Gastrocnemius medialis (tissue), 4 donors: Measurements from ENCODE around the gene ST7L. TPM values are rescaled to one million over a fixed set of nuclear protein-coding genes. Genes with fewer than 3 reads are reported as not detected.

Experiments
- ATAC-seq, 2 donors: fragments of 150-250 bp; one replicate each; pipeline ENCODE4 v1.9.1; 2016
- DNase-seq, 2 donors: peaks; one replicate each; pipeline ENCODE4 v3.0.0-alpha.2; 2019
- H3K27ac ChIP-seq, 4 donors: fragments of 200-600 bp; sonication (generic); 1 replicate in 1 of 4; 2 replicates in 3 of 4; pipeline ENCODE4 v1.5.1; 2016 to 2018; ENCODE audit warnings: mild to moderate bottlenecking in 2 of 4, moderate library complexity in 1 of 4
- H3K27me3 ChIP-seq, 3 donors: fragments of 200-600 bp; sonication (generic) in 2 of 3; 1 replicate in 1 of 3; 2 replicates in 2 of 3; pipeline versions ENCODE4 v1.5.1 to v1.6.0; 2016 to 2019; ENCODE audit warnings: mild to moderate bottlenecking in 1 of 3, moderate library complexity in 1 of 3
- H3K36me3 ChIP-seq, 2 donors: fragments of 200-600 bp; sonication (generic) in 1 of 2; one replicate each; pipeline ENCODE4 v1.5.1; 2017 to 2018
- H3K4me1 ChIP-seq, 2 donors: fragments of 200-600 bp; sonication (generic) in 1 of 2; one replicate each; pipeline ENCODE4 v1.5.1; 2016 to 2017; ENCODE audit warnings: mild to moderate bottlenecking in 2 of 2
- H3K4me3 ChIP-seq, 4 donors: fragments of 200-600 bp; sonication (generic) in 3 of 4; 1 replicate in 1 of 4; 2 replicates in 3 of 4; pipeline ENCODE4 v1.5.1; 2016 to 2019; ENCODE audit warnings: mild to moderate bottlenecking in 2 of 4
- H3K9me3 ChIP-seq, 3 donors: fragments of 200-600 bp; sonication (generic) in 2 of 3; 1 replicate in 1 of 3; 2 replicates in 2 of 3; pipeline ENCODE4 v1.5.1; 2016 to 2019
- POLR2A ChIP-seq, 2 donors: fragments of 450-650 bp; IDR thresholded peaks; one replicate each; pipeline ENCODE4 v1.6.1; 2017; ENCODE audit warnings: antibody characterized with exemption in 2 of 2, mild to moderate bottlenecking in 2 of 2, moderate library complexity in 2 of 2
- in situ Hi-C, 4 donors: fragments of 200-750 bp; cut with MboI; loops; one replicate each; pipeline versions ENCODE4 v1.15.0 to v1.8.0; 2017; ENCODE audit warnings: low sequenced_read_pairs in 4 of 4
- intact Hi-C: fragments of 100-400 bp; cut with DNase I; formaldehyde crosslinking; loops from one replicate; pipeline ENCODE4 v1.15.1; 2023; ENCODE audit warnings: low total_unique reads
- total RNA-seq, 4 donors: library from RNA; depleted of rRNA; stranded (reverse); fragments of >200 nt; gene quantifications; one replicate each; pipeline versions ENCODE4 v1.1.0 to v1.2.3, GENCODE V29; 2016
- TF ChIP-seq, protein P1 (sequence below), 5 experiments: fragments of 450-650 bp in 3 of 5; fragments of 200-600 bp in 2 of 5; sonication (generic) in 2 of 5; IDR thresholded peaks in 4 of 5; conservative IDR thresholded peaks in 1 of 5; 1 replicate in 4 of 5; 2 replicates in 1 of 5; pipeline ENCODE4 v1.5.1; 2016 to 2019; ENCODE audit warnings: antibody characterized with exemption in 5 of 5, mild to moderate bottlenecking in 3 of 5, moderate library complexity in 3 of 5

The ST7L gene
- total RNA-seq, 4 donors from 2014 or later, result 9.6 to 16.7 (median 15.0) TPM

DNA sequence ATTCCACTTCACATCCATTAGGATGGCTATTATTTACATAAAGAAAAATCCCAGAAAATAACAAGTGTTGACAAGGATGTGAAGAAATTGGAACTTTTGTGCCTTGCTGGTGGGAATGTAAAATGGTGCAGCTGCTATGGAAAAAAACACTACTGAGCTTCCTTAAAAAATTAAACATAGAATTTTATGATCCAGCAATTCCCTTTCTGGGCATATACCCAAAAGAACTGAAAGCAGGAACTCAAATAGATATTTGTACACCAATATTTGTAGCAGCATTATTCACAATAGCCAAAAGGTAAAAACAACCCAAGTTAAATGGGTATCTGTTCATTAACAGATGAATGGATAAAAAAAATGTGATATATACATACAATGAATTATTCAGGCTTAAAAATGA is 64.5 kb downstream of the ST7L start:
- Histone ChIP-seq H3K9me3 (no peaks in the 10 kb centered on the region), H3K27me3 (no peaks in the 10 kb centered on the region), H3K4me1 (peaks cover 0 to 4% of the 10 kb centered on the region in 2 donors), H3K4me3 (no peak overlapping the region), H3K27ac (no peak overlapping the region), H3K36me3 (peaks cover 3 to 13% of the 10 kb centered on the region in 2 donors)
- in situ Hi-C loops, result no loop called here
- DNase-seq (no peak), ATAC-seq (no peak)
- intact Hi-C loops, result no loop called here
- TF ChIP-seq, protein P1, sequence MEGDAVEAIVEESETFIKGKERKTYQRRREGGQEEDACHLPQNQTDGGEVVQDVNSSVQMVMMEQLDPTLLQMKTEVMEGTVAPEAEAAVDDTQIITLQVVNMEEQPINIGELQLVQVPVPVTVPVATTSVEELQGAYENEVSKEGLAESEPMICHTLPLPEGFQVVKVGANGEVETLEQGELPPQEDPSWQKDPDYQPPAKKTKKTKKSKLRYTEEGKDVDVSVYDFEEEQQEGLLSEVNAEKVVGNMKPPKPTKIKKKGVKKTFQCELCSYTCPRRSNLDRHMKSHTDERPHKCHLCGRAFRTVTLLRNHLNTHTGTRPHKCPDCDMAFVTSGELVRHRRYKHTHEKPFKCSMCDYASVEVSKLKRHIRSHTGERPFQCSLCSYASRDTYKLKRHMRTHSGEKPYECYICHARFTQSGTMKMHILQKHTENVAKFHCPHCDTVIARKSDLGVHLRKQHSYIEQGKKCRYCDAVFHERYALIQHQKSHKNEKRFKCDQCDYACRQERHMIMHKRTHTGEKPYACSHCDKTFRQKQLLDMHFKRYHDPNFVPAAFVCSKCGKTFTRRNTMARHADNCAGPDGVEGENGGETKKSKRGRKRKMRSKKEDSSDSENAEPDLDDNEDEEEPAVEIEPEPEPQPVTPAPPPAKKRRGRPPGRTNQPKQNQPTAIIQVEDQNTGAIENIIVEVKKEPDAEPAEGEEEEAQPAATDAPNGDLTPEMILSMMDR (IDR thresholded peaks at IDR 0.05 in 4 of 5, conservative IDR thresholded peaks at IDR 0.05 in 1 of 5), result no peak
- no peak for TF ChIP-seq POLR2A (IDR thresholded peaks at IDR 0.05)

DNA sequence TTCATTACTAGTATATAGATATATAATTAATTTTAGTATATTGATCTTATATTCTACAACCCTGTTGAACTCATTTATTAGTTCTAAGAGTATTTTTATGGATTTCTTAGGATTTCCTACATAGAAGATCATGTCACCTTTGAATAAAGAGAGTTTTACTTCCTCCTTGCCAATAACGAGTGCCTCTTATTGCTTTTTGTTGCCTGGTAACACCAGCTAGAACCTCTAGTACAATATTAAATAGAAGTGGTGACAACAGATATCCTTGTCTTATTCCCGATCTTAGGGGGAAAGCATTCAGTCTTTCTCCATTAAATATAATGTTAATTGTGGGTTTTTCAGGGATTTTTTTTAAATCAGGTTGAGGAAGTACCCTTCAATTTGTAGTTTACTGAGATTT is 69.4 kb downstream of the ST7L start:
- ATAC-seq, result no peak

DNA sequence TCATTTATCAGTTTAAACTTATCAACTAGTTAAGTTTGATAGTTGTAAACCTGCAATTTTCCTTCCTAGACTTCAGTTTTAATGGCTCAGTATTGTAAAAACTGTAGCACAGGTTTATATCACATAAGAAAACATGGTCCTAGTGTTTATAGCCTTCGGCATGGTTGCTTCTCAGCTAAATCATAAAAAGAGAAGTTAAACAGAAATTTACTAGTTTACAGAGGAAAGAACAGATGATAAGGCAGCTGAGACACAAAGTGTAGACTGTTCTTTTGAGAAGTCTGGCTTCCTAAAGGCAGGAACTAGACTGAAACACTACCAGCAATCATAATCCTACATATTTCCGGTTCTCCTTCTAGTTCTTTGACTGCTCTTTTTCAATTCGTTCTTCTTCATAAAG is 70.4 kb downstream of the ST7L start:
- no peaks in the 10 kb centered on the region for H3K4me1 ChIP-seq
- intact Hi-C loops (no loop called here), in situ Hi-C loops (no loop called here)
- no peak overlapping the region for H3K27ac ChIP-seq
- H3K4me3 ChIP-seq, result no peak overlapping the region
- H3K9me3 ChIP-seq, result no peaks in the 10 kb centered on the region
- ATAC-seq (no peak), DNase-seq (no peak)
- H3K36me3 ChIP-seq, result peaks cover 3 to 10% of the 10 kb centered on the region in 2 donors
- H3K27me3 ChIP-seq, result no peaks in the 10 kb centered on the region
- TF ChIP-seq, protein P1 (IDR thresholded peaks at IDR 0.05 in 4 of 5, conservative IDR thresholded peaks at IDR 0.05 in 1 of 5), result no peak
- TF ChIP-seq POLR2A (IDR thresholded peaks at IDR 0.05), result no peak

More for the DNA sequence above, 69.4 kb downstream of the ST7L start:
- Histone ChIP-seq H3K27me3 (no peaks in the 10 kb centered on the region), H3K27ac (no peak overlapping the region), H3K36me3 (peaks cover 3 to 21% of the 10 kb centered on the region in 2 donors), H3K9me3 (no peaks in the 10 kb centered on the region), H3K4me3 (no peak overlapping the region), H3K4me1 (no peaks in the 10 kb centered on the region)
- intact Hi-C loops (no loop called here), in situ Hi-C loops (no loop called here)
- TF ChIP-seq, protein P1 (IDR thresholded peaks at IDR 0.05 in 4 of 5, conservative IDR thresholded peaks at IDR 0.05 in 1 of 5), result no peak
- no peak for TF ChIP-seq POLR2A (IDR thresholded peaks at IDR 0.05)
- no peak for DNase-seq

DNA sequence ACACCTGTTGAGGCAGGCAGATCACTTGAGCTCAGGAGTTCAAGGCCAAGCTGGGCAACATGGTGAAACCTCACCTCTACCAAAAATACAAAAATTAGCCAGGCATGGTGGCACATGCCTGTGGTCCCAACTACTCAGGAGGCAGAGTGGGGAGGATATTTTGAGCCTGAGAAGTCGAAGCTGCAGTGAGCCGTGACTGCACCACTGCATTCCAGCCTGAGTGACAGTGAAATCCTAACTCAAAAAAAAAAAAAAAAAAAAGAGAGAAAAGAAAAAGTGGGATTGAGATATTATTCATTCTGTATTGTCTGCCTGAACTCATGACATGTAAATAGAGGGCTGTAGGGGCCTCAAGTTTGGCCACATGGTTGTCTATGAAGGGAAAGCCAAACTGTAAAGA is 72.9 kb downstream of the ST7L start:
- Histone ChIP-seq H3K4me1 (no peaks in the 10 kb centered on the region), H3K27me3 (no peaks in the 10 kb centered on the region), H3K27ac (no peak overlapping the region), H3K4me3 (no peak overlapping the region), H3K36me3 (peaks cover 3 to 19% of the 10 kb centered on the region in 2 donors), H3K9me3 (no peaks in the 10 kb centered on the region)
- in situ Hi-C loops (no loop called here), intact Hi-C loops (no loop called here)
- no peak for DNase-seq
- no peak for ATAC-seq
- no peak for TF ChIP-seq POLR2A (IDR thresholded peaks at IDR 0.05)
- TF ChIP-seq, protein P1 (IDR thresholded peaks at IDR 0.05 in 4 of 5, conservative IDR thresholded peaks at IDR 0.05 in 1 of 5), result no peak

DNA sequence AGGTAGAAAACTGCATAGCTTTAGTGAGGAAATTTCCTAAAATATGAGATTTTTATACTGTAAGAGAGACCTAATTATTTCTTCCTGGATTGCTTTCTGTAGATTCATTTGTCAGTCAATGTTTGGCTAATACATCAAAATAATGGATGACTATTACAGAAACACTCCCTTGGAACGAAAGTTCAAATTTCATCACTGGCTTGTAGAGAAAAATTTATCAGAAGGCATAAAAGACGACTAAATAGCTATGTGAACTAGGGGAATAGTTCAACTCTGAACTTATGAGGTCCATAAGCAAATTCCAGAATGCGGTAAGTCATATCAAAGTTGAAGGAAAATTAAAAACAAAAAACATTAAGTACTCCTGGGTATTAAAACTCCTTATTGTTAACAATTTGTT is 74.2 kb downstream of the ST7L start:
- in situ Hi-C loops (no loop called here), intact Hi-C loops (no loop called here)
- Histone ChIP-seq H3K27me3 (no peaks in the 10 kb centered on the region), H3K4me3 (no peak overlapping the region), H3K4me1 (no peaks in the 10 kb centered on the region), H3K27ac (peak overlapping the region in 3 of 4 donors; percentile 16 to 51 (median 31)), H3K36me3 (peaks cover 0 to 26% of the 10 kb centered on the region in 2 donors), H3K9me3 (no peaks in the 10 kb centered on the region)
- TF ChIP-seq, protein P1 (IDR thresholded peaks at IDR 0.05 in 4 of 5, conservative IDR thresholded peaks at IDR 0.05 in 1 of 5), result no peak
- TF ChIP-seq POLR2A (IDR thresholded peaks at IDR 0.05), result no peak
- ATAC-seq (no peak), DNase-seq (no peak)
